Gastrocnemius medialis (tissue), 4 donors: ENCODE data around the gene WDR81. TPM values are rescaled to one million over a fixed set of nuclear protein-coding genes. Genes with fewer than 3 reads are reported as not detected.
A peak's percentile ranks its signal among the peaks of the same experiment; 100 is the strongest.
"Not testable (repeated sequence)": the region's sequence is repeated elsewhere in the genome, so short reads cannot be mapped to it uniquely, and the experiment has no call there.

Source experiments
- ATAC-seq, 2 donors: fragments of 150-250 bp; one replicate each; pipeline ENCODE4 v1.9.1; 2016
- DNase-seq, 2 donors: peaks; one replicate each; pipeline ENCODE4 v3.0.0-alpha.2; 2019
- H3K27ac ChIP-seq, 4 donors: fragments of 200-600 bp; sonication (generic); 1 replicate in 1 of 4; 2 replicates in 3 of 4; pipeline ENCODE4 v1.5.1; 2016 to 2018; ENCODE audit warnings: mild to moderate bottlenecking in 2 of 4, moderate library complexity in 1 of 4
- H3K27me3 ChIP-seq, 3 donors: fragments of 200-600 bp; sonication (generic) in 2 of 3; 1 replicate in 1 of 3; 2 replicates in 2 of 3; pipeline versions ENCODE4 v1.5.1 to v1.6.0; 2016 to 2019; ENCODE audit warnings: mild to moderate bottlenecking in 1 of 3, moderate library complexity in 1 of 3
- H3K36me3 ChIP-seq, 2 donors: fragments of 200-600 bp; sonication (generic) in 1 of 2; one replicate each; pipeline ENCODE4 v1.5.1; 2017 to 2018
- H3K4me1 ChIP-seq, 2 donors: fragments of 200-600 bp; sonication (generic) in 1 of 2; one replicate each; pipeline ENCODE4 v1.5.1; 2016 to 2017; ENCODE audit warnings: mild to moderate bottlenecking in 2 of 2
- H3K4me3 ChIP-seq, 4 donors: fragments of 200-600 bp; sonication (generic) in 3 of 4; 1 replicate in 1 of 4; 2 replicates in 3 of 4; pipeline ENCODE4 v1.5.1; 2016 to 2019; ENCODE audit warnings: mild to moderate bottlenecking in 2 of 4
- H3K9me3 ChIP-seq, 3 donors: fragments of 200-600 bp; sonication (generic) in 2 of 3; 1 replicate in 1 of 3; 2 replicates in 2 of 3; pipeline ENCODE4 v1.5.1; 2016 to 2019
- CTCF ChIP-seq, 5 experiments: fragments of 450-650 bp in 3 of 5; fragments of 200-600 bp in 2 of 5; sonication (generic) in 2 of 5; IDR thresholded peaks in 4 of 5; conservative IDR thresholded peaks in 1 of 5; 1 replicate in 4 of 5; 2 replicates in 1 of 5; pipeline ENCODE4 v1.5.1; 2016 to 2019; ENCODE audit warnings: antibody characterized with exemption in 5 of 5, mild to moderate bottlenecking in 3 of 5, moderate library complexity in 3 of 5
- POLR2A ChIP-seq, 2 donors: fragments of 450-650 bp; IDR thresholded peaks; one replicate each; pipeline ENCODE4 v1.6.1; 2017; ENCODE audit warnings: antibody characterized with exemption in 2 of 2, mild to moderate bottlenecking in 2 of 2, moderate library complexity in 2 of 2
- in situ Hi-C, 4 donors: fragments of 200-750 bp; cut with MboI; loops; one replicate each; pipeline versions ENCODE4 v1.15.0 to v1.8.0; 2017; ENCODE audit warnings: low sequenced_read_pairs in 4 of 4
- intact Hi-C: fragments of 100-400 bp; cut with DNase I; formaldehyde crosslinking; loops from one replicate; pipeline ENCODE4 v1.15.1; 2023; ENCODE audit warnings: low total_unique reads
- total RNA-seq, 4 donors: library from RNA; depleted of rRNA; stranded (reverse); fragments of >200 nt; gene quantifications; one replicate each; pipeline versions ENCODE4 v1.1.0 to v1.2.3, GENCODE V29; 2016

The WDR81 gene
- total RNA-seq, 4 donors from 2014 or later = 22.3 to 61.1 (median 42.7) TPM

GRCh38 chr17:1736348-1737281 lies 12.1 kb downstream of the WDR81 start:
- Histone ChIP-seq H3K4me1 (peaks cover 10 to 16% of the 10 kb centered on the region in 2 donors), H3K27me3 (no peaks in the 10 kb centered on the region), H3K9me3 (no peaks in the 10 kb centered on the region), H3K4me3 (no peak overlapping the region), H3K27ac (peak overlapping the region; percentile 5 to 46 (median 8)), H3K36me3 (peaks cover 0 to 55% of the 10 kb centered on the region in 2 donors)
- DNase-seq (peak in 1 of 2 donors; percentile 54), ATAC-seq (peak; percentile 32 to 43)
- in situ Hi-C loops = no loop called here
- TF ChIP-seq POLR2A (IDR thresholded peaks at IDR 0.05) = no peak
- no peak for TF ChIP-seq CTCF (IDR thresholded peaks at IDR 0.05 in 4 of 5, conservative IDR thresholded peaks at IDR 0.05 in 1 of 5)
- intact Hi-C loops = no loop called here

DNA sequence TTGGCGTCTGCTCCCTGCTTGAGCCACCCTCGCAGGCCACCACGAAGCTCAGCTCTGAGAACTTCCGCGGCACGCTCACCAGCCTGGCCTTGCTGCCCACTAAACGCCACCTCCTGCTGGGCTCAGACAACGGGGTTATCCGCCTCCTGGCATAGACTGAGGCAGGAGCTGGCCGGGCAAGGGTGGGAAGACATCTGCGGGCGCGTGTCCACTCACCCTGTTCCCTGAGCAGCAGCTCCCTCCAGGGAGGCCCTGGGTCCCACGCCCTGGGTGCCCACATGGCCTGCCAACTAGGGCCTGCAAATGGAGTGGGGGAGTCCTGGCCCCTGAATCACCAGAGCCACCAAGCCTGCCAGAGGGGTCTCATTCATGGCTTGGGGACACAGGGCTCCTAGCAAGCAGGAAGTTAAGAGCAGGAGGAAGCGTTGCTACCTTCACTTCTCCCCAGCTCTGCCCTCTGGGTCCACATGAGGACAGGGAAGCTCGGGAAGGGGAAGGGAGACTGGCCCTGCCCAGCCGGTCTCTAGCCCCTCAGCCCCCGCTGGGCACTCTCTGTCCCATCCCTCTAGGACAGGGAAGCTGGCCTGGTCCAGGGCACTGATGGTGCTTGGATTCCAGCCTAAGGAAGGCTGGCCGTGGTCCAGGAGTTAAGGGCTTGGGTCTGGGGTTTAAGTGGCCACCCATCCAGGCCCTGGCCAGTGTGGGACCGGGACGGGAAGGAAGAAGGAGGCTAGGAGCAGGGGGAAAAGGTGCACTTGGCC lies 13.2 kb downstream of the WDR81 start:
- DNase-seq = no peak
- H3K27ac ChIP-seq = peak overlapping the region in 2 of 4 donors; percentile 8 to 46
- in situ Hi-C loops (no loop called here), intact Hi-C loops (no loop called here)
- H3K9me3 ChIP-seq = no peaks in the 10 kb centered on the region
- H3K27me3 ChIP-seq = no peaks in the 10 kb centered on the region
- TF ChIP-seq POLR2A (IDR thresholded peaks at IDR 0.05) (no peak), CTCF (IDR thresholded peaks at IDR 0.05 in 4 of 5, conservative IDR thresholded peaks at IDR 0.05 in 1 of 5) (no peak)
- ATAC-seq = no peak
- peaks cover 0 to 48% of the 10 kb centered on the region in 2 donors for H3K36me3 ChIP-seq
- no peak overlapping the region for H3K4me3 ChIP-seq
- peaks cover 8 to 13% of the 10 kb centered on the region in 2 donors for H3K4me1 ChIP-seq

DNA sequence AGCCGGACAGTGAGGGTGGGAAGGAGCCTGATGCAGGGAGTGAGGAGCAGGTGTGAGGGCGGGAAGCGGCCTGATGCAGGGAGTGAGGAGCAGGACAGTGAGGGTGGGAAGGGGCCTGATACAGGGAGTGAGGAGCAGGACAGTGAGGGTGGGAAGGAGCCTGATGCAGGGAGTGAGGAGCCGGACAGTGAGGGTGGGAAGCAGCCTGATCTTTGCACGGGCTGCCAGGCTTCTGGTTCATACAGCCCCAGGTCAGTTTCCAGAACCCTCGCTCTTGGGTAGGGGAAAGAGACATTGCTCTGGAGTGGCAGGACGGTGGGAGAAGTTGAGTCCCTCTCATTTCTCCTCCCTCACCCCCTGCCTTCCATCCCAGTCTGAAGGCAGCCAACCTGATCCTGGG lies 17.4 kb downstream of the WDR81 start:
- in situ Hi-C loops, H3K27me3 ChIP-seq, H3K27ac ChIP-seq, intact Hi-C loops, H3K9me3 ChIP-seq, DNase-seq, H3K4me3 ChIP-seq, ATAC-seq, H3K4me1 ChIP-seq: not testable (repeated sequence)
- peaks cover 0 to 15% of the 10 kb centered on the region in 2 donors for H3K36me3 ChIP-seq

DNA sequence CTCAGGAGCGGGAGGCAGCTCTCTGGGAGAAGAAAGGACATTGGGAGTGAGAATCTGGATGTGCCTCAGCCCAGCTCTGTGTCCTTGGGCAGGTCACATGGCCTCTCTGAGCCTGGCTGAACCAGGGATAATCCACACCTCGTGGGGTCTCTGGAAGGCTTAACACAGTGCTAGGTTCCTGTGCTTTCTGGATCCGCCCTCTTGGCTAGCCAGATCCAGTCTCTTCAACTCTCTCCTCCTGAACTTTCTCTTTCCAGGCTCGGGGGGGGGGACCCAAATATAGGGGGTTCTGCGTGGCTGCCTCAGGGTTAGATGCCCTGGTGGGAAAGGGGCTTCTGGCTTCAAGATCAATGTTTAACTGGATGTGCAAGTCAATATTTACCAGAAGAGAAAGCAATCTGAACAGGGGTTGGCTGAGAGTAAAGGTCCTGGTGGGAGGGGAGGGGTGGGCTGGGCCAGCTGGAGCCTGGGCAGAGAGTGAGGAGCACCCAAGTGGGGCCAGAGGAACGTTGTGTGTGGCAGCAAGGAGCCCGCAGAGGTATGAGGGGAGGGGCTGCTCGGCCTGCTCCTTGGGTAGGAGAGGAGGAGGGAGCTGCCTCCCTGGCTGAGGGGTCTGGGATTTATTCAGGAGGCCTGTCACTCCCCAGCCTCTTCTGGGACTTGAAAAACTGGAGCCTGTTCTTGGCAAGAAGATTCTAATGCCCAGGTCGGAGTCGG lies 18.0 kb downstream of the WDR81 start, which contains the start of gene SERPINF2:
Gene SERPINF2, plus strand, starts transcription at position 501 of the 717 bp plus-strand sequence. CDS start 2,125 bp downstream, outside the sequence.
- Histone ChIP-seq H3K27me3 (no peaks in the 10 kb centered on the region), H3K4me3 (no peak within 1 kb of the TSS), H3K27ac (no peak within 1 kb of the TSS), H3K4me1 (peaks cover 0 to 4% of the 10 kb centered on the region in 2 donors), H3K36me3 (peaks cover 0 to 9% of the 10 kb centered on the region in 2 donors), H3K9me3 (no peaks in the 10 kb centered on the region)
- no peak for ATAC-seq
- intact Hi-C loops = no loop called here
- no peak for TF ChIP-seq CTCF (IDR thresholded peaks at IDR 0.05 in 4 of 5, conservative IDR thresholded peaks at IDR 0.05 in 1 of 5)
- no peak for TF ChIP-seq POLR2A (IDR thresholded peaks at IDR 0.05)
- no peak for DNase-seq
- in situ Hi-C loops = no loop called here
